Activated naive CD8-positive, alpha-beta T cell treated with anti-CD3 and anti-CD28 coated beads, Interleukin-2, amount 10 ng/mL, durations not matched to agents 7 days and 5 days (primary cell): ENCODE measurements around the gene MFAP4. TPM values are rescaled to one million over a fixed set of nuclear protein-coding genes. Genes with fewer than 3 reads are reported as not detected.
A peak's percentile ranks its signal among the peaks of the same experiment; 100 is the strongest.

Source experiments
- ATAC-seq: fragments of 150-1000 bp; cut with Tn5 transposase; one replicate; pipeline ENCODE4 v1.10.0; 2021; ENCODE audit warnings: low read depth, moderate library complexity
- POLR2A ChIA-PET: fragments of 350-600 bp; sonication (Branson Sonifier 250); formaldehyde crosslinking; loops from one replicate; lab custom pipeline; 2021; ENCODE audit warnings: antibody characterized with exemption; lab: Charles Lee
- DNase-seq: peaks from one replicate; pipeline ENCODE4 v3.0.0; 2021
- H3K27ac Mint-ChIP-seq: one replicate; pipeline ENCODE4 v1.8.0; 2022; ENCODE audit warnings: mild to moderate bottlenecking, mixed read lengths
- H3K27me3 Mint-ChIP-seq: one replicate; pipeline ENCODE4 v1.8.0; 2022; ENCODE audit warnings: mild to moderate bottlenecking, moderate library complexity, mixed read lengths
- H3K36me3 Mint-ChIP-seq: one replicate; pipeline ENCODE4 v1.8.0; 2021; ENCODE audit warnings: mild to moderate bottlenecking, mixed read lengths
- H3K4me1 Mint-ChIP-seq: one replicate; pipeline ENCODE4 v1.8.0; 2021; ENCODE audit warnings: mixed read lengths
- H3K4me3 Mint-ChIP-seq: one replicate; pipeline ENCODE4 v1.8.0; 2022; ENCODE audit warnings: mild to moderate bottlenecking, moderate library complexity, mixed read lengths
- H3K9me3 Mint-ChIP-seq: one replicate; pipeline ENCODE4 v1.8.0; 2021; ENCODE audit warnings: mixed read lengths
- total RNA-seq, 2 experiments: library from RNA; stranded (reverse); gene quantifications; one replicate each; pipeline ENCODE4 v1.2.3, GENCODE V29; 2021

Gene MFAP4
- total RNA-seq, 2 experiments from 2014 or later = not detected

DNA sequence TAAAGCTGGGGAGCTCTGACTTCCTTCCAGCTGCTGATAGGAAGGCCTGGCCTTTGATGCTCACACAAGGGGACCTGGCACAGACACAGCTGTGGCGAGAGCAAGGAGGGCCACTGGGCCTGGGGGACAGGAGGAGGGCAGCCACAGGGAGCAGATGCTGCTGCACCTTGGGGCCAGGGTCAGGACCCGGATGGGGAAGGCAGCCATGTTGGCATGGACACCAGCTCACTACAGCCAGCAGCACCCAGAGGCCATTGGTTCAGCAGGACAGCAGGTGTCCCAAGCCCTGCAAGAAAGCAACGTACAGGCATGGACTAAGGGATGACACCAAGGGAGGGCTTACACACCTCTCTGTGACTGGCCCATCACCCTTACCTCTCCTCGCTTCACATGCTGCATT lies 16.0 kb upstream of the MFAP4 start:
- POLR2A ChIA-PET = no interaction called here
- no peak for DNase-seq
- Mint-ChIP-seq H3K4me1 (no peaks in the 10 kb centered on the region), H3K4me3 (no peak overlapping the region), H3K27ac (no peak overlapping the region), H3K27me3 (no peaks in the 10 kb centered on the region), H3K9me3 (peaks cover 2% of the 10 kb centered on the region), H3K36me3 (no peaks in the 10 kb centered on the region)
- no peak for ATAC-seq

DNA sequence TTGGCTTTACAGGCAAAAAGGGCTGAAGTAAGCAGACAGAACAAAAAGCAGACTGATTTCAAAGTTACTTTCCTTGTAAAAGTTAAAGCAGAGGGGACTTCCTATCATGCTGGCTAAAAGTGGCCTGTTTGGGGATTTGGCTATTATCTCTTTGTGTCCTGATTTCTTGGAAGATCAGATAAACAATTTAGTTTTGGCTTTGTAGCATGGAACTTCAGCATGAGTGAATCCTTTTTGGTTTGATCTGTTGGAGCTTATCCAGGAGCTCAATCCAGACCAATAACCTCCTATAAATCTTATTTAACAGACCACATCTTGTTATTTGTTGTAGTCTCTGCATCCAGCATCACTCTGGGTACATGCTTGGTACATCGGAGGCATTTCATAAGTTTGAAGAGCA lies 15.2 kb upstream of the MFAP4 start:
- no peak overlapping the region for H3K4me3 Mint-ChIP-seq
- no peaks in the 10 kb centered on the region for H3K36me3 Mint-ChIP-seq
- no peaks in the 10 kb centered on the region for H3K27me3 Mint-ChIP-seq
- H3K27ac Mint-ChIP-seq = no peak overlapping the region
- H3K9me3 Mint-ChIP-seq = peaks cover 2% of the 10 kb centered on the region
- H3K4me1 Mint-ChIP-seq = no peaks in the 10 kb centered on the region
- no peak for ATAC-seq
- POLR2A ChIA-PET = no interaction called here
- DNase-seq = no peak

DNA sequence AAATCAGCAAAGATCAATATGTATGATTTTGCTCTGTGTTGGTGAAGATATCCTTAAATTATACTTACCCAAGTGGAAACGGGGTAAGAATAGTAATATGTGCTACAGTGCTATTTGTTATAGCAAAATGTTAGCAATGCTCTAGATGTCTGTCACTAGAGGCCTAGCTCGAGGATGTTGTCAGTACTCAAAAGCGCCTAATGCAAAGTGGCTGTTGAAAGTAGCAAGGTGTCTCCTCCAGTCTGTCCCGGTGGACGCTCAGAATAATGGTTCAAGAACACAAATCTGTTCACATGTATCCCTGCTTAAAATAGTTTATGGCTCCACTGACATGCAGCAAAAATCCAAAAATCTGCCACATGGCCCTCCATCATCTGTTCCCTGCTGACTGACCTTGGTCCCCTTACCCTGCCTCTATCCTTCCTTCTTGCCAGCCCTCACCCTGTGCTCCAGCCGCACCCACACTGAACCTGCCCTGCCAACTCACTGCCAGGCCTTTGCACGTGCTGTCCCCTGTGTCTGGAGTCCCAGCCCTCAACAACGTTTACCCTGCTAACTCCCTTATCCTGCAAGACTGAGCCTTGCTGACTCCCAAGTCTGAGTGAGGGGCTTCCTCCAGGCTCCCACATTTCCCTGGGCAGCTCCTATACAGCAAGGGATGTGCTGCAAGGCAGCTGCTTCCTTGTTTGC lies 14.5 kb upstream of the MFAP4 start:
- POLR2A ChIA-PET = no interaction called here
- peaks cover under 1% of the 10 kb centered on the region for H3K27me3 Mint-ChIP-seq
- peaks cover 2% of the 10 kb centered on the region for H3K9me3 Mint-ChIP-seq
- H3K4me1 Mint-ChIP-seq = no peaks in the 10 kb centered on the region
- no peak for DNase-seq
- ATAC-seq = no peak
- H3K4me3 Mint-ChIP-seq = no peak overlapping the region
- no peak overlapping the region for H3K27ac Mint-ChIP-seq
- no peaks in the 10 kb centered on the region for H3K36me3 Mint-ChIP-seq

DNA sequence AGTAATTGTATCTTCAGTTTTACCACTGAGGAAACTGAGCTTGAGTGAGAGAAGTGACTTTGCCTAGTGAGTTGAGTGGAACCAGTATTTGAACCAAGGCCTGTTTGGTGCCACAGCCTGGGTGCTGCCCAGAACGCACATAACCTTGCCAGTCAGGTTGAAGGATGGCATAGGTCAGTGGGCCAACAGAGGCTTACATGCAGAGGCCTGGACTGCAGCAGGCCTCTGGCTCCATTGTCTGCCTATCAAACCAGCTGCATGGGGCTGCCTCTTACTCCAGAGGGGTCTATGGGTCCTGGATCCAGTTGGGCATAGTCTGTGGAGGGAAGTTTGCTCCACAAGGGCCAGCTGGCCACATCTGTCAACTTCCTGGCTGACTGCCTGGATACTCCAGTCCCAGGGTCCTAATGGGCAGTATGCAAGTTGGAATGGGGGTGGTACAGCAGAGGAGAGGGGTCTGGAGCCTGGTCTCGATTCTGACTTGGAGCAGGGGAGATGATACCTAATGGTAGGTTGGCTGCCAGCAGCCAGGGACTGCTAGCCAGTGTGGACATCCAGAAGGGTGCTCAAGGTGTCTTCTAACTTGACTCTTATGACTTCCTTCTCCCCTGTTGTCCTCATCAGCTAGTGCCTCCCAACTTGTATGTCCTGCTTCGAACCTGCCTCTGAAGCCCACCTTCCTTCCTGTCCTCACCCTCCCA lies 12.9 kb upstream of the MFAP4 start:
- H3K27me3 Mint-ChIP-seq = peaks cover 7% of the 10 kb centered on the region
- no peak for DNase-seq
- H3K36me3 Mint-ChIP-seq = no peaks in the 10 kb centered on the region
- peaks cover 2% of the 10 kb centered on the region for H3K9me3 Mint-ChIP-seq
- H3K4me3 Mint-ChIP-seq = no peak overlapping the region
- H3K27ac Mint-ChIP-seq = no peak overlapping the region
- H3K4me1 Mint-ChIP-seq = no peaks in the 10 kb centered on the region
- ATAC-seq = no peak
- POLR2A ChIA-PET = no interaction called here

DNA sequence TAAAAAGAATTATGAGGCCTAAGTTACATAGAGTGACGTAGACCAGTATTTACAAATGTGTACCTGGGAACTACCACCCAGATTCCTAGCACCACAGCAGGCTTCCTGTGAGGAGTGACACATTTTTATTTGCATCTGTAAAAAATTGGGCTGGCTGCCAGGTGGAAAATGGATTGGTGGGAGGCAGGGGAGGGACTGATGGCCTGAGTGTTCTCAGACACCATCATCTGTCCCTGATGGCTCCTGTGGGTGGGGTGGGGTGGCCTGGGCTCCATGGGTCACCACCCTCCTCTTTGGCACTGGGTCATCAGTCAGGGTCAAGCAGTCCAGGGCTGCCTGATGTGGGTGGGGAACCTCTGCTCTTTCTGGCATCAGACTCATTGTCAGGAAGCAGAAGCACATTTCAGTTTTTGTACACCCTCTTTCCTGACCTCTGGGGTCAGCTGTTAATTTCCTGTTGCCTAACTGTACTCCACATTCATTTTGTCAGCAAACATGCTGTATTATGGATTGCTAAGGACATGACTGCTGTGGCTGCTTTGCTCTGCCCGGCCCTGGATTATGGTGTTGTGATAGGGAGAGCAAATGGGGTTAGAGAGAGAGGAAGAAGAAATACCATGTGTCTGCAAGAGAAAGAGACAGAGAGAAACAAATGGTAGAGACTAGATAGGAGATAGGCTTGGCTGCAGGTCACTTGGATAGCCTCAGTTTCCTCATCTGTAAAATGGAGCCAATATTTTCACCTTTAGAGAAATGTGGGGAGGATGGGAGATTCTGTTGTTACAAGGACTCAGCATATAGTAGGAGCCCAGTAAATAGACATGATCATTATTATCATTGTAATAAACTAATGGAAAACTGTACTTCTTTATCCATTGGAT lies 11.6 kb upstream of the MFAP4 start:
- ATAC-seq (no peak), DNase-seq (no peak)
- Mint-ChIP-seq H3K4me1 (no peaks in the 10 kb centered on the region), H3K9me3 (peaks cover under 1% of the 10 kb centered on the region), H3K27me3 (peaks cover 8% of the 10 kb centered on the region), H3K27ac (no peak overlapping the region), H3K4me3 (no peak overlapping the region), H3K36me3 (no peaks in the 10 kb centered on the region)
- POLR2A ChIA-PET = no interaction called here

DNA sequence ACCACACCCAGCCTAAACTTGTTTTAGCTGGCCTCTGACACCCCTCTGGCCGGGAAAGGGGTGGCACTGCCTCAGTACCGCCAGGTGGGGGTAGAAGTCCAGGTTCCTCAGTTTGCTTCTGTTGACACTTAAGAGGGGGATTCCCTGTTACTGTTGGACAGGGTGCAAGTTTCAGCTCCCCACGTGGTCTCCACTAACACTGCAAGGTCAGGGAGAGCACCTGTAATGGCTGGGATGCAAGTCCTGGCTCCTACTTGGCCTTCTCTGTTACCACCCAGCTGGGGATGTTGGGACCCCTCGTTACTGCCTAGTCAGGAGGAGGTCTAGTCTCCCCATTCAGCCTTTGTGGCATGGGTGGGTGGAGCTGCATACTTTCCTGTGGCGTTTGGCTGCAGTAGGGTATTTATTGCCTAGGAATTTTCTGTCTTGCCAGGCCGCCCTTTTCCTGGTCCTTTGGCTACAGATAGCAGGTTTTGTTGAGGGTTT lies 10.6 kb upstream of the MFAP4 start:
- no peaks in the 10 kb centered on the region for H3K4me1 Mint-ChIP-seq
- H3K27me3 Mint-ChIP-seq = peaks cover 14% of the 10 kb centered on the region
- H3K27ac Mint-ChIP-seq = no peak overlapping the region
- H3K36me3 Mint-ChIP-seq = no peaks in the 10 kb centered on the region
- no peaks in the 10 kb centered on the region for H3K9me3 Mint-ChIP-seq
- POLR2A ChIA-PET = no interaction called here
- no peak overlapping the region for H3K4me3 Mint-ChIP-seq
- DNase-seq = no peak
- ATAC-seq = no peak

DNA sequence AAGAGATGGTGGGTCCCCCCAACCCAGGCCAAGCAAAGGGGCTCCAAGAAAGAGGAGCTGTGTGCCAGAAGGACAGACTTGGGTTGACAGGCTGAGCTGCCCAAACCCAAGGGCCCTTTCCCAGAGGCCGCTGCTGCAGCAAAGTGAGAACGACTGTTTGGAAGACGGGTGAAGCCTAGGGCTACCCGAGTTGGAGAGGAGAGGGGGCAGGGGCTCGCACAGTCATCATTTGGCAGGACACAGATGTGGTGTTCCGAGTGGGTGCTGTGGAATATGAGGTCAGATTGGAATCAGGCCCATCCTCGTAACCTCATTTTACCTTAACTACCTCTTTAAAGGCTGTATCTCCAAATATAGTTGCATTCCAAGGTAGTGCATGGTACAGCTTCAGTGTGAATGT lies 5.3 kb upstream of the MFAP4 start:
- no peak overlapping the region for H3K4me3 Mint-ChIP-seq
- POLR2A ChIA-PET = no interaction called here
- H3K27me3 Mint-ChIP-seq = peaks cover 28% of the 10 kb centered on the region
- DNase-seq (no peak), ATAC-seq (no peak)
- H3K36me3 Mint-ChIP-seq = no peaks in the 10 kb centered on the region
- H3K27ac Mint-ChIP-seq = no peak overlapping the region
- no peaks in the 10 kb centered on the region for H3K9me3 Mint-ChIP-seq
- peaks cover 2% of the 10 kb centered on the region for H3K4me1 Mint-ChIP-seq

DNA sequence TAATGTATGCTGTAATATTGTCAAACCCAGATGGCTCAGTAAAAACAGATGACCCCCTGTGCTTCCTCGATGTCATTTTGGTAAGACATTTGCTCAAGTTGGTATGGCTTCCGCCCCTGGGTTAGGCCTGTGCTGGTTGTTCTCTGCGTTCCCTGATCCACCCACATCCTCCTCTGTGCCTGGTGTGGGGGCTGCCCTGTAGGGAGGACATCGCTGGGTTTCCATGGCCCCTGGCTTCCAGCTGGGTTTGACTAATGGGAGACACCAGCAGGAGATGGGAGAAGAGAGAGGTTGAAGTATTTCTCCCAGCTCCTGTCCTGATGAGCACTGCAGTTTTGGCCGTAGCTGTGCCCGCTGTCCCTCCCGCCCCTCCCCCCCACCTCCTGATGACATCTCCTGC lies 4.4 kb upstream of the MFAP4 start:
- Mint-ChIP-seq H3K27ac (no peak overlapping the region), H3K27me3 (peaks cover 27% of the 10 kb centered on the region), H3K9me3 (no peaks in the 10 kb centered on the region), H3K4me3 (no peak overlapping the region), H3K4me1 (peaks cover 3% of the 10 kb centered on the region), H3K36me3 (no peaks in the 10 kb centered on the region)
- ATAC-seq = no peak
- DNase-seq = no peak
- POLR2A ChIA-PET = no interaction called here

DNA sequence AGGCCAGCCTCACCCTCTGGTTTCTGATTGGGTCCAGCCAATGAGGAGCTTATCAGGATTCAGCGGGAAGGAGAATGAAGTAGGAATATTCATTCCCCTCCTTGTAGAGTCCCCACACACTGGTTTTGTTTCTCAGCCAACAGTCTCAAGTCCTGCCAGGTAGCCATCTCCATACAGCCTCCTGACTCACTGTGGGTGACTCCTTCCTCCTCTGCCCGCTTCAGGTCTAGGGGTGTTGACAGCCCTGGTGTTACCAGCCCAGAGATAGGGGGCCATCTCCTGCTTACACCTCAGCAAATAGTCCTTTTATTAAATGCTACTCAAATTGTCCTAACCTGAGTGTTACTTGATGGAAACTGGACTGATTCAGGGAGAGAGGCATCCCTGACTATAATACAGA lies 4.0 kb upstream of the MFAP4 start:
- no peak overlapping the region for H3K27ac Mint-ChIP-seq
- POLR2A ChIA-PET = no interaction called here
- ATAC-seq (no peak), DNase-seq (no peak)
- peaks cover 3% of the 10 kb centered on the region for H3K4me1 Mint-ChIP-seq
- no peak overlapping the region for H3K4me3 Mint-ChIP-seq
- H3K27me3 Mint-ChIP-seq = peaks cover 26% of the 10 kb centered on the region
- H3K9me3 Mint-ChIP-seq = no peaks in the 10 kb centered on the region
- no peaks in the 10 kb centered on the region for H3K36me3 Mint-ChIP-seq

DNA sequence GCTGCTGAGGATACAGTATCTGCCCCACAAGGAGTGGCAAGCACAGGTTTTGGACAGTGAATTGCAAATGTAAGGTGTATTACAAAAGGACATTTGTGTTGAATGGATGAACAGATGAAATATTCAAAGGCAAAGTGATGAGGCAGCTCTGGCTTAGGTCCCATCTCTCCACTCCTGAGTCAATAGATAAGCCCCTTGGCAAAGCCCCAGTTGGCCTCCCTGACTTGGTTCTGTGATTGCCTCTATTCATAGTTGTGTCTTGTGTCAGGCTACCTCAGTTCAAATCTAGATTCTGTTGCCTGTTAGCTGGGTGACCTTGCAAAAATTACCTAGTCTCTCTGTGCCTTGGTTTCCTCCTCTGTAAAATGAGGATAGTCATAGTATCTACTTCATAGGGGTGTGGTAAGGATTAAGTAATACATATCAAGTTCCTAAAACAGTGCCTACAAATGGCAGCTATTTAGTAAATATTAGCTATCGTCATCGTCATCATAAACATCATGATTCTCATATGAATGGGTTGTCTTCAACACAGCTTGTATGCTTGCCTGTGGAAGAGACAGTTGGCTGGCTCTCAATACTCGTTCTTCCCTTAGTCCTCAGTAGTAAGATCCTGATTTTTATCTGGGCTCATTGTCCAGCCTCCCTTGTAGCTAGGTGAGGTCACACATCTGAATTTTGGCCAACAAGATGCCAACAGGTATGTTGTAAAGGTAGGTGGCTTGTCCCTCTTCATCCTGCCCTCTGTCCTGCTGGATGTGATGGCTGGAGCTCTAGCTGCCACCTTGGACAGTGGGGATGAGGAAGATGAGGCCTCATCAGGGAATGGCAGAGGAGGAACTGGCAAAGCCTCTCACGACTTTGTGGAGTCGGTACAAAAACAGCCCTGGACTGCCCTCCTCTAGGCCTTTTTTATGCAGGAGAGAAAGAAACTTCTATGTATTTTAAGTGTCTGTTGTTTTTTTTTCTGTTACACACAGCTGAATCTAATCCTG lies 2.1 kb upstream of the MFAP4 start:
- POLR2A ChIA-PET = interaction anchor here (0.8 to 1.2 kb wide), 3 partner anchors 10 to 11 kb away, joined by 3 read pairs; partner anchors contain the start of gene MAPK7
- H3K4me1 Mint-ChIP-seq = peaks cover 7% of the 10 kb centered on the region
- peaks cover 5% of the 10 kb centered on the region for H3K36me3 Mint-ChIP-seq
- DNase-seq (no peak), ATAC-seq (no peak)
- H3K27ac Mint-ChIP-seq = no peak overlapping the region
- H3K27me3 Mint-ChIP-seq = peaks cover 20% of the 10 kb centered on the region
- H3K9me3 Mint-ChIP-seq = no peaks in the 10 kb centered on the region
- no peak overlapping the region for H3K4me3 Mint-ChIP-seq

DNA sequence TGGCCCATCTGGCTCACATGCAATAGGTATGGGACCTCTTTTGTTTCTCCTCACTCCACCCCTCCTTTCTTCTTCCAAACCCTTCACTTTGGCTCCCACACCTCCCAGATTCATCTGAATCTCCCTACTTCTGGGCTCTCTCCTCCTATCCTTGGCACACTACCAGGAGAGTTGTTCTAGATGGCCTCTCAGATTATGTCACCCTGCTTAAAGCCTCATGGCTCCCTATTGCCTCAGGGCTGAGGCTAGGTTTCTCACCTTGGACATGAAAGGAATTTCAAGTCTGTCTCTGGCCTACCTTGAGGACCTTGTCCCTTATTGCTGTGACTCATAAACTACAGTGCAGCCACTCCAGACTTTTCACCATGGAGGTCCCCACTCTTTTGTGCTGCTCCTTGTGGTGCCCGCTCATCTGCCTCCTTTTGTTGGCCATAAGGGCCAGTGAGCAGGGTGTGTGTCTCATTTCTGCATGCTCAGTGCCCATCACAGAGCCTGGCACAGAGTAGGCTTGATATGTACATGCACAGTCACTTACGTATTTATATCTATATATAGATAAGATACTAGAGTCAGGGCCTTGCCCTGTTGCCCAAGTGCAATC lies 1.0 kb upstream of the MFAP4 start:
- Mint-ChIP-seq H3K4me3 (peak overlapping the region; percentile 5), H3K4me1 (peaks cover 7% of the 10 kb centered on the region), H3K27ac (no peak overlapping the region), H3K9me3 (no peaks in the 10 kb centered on the region), H3K36me3 (peaks cover 7% of the 10 kb centered on the region), H3K27me3 (peaks cover 18% of the 10 kb centered on the region)
- DNase-seq (no peak), ATAC-seq (no peak)
- POLR2A ChIA-PET = interaction anchor here (0.8 kb wide), 1 partner anchor 10 kb away, joined by 3 read pairs; the partner anchor contains the start of gene MAPK7
